Esophagus muscularis mucosa (tissue), 4 donors: Measurements from ENCODE around the gene SPEM3. TPM values are rescaled to one million over a fixed set of nuclear protein-coding genes. Genes with fewer than 3 reads are reported as not detected.

ENCODE experiments used
- DNase-seq: peaks from one replicate; pipeline ENCODE4 v3.0.0-alpha.2; 2017; ENCODE audit errors: extremely low spot score
- H3K27ac ChIP-seq, 4 donors: fragments of 200-600 bp; sonication (generic); replicated peaks in 1 of 4; 1 replicate in 3 of 4; 2 replicates in 1 of 4; pipeline ENCODE4 v1.5.1; 2016 to 2019; ENCODE audit warnings: mild to moderate bottlenecking in 1 of 4
- H3K27me3 ChIP-seq, 4 donors: fragments of 200-600 bp; sonication (generic); one replicate each; pipeline versions ENCODE4 v1.5.1 to v1.6.0; 2016 to 2019
- H3K36me3 ChIP-seq, 4 donors: fragments of 200-600 bp; sonication (generic); one replicate each; pipeline ENCODE4 v1.5.1; 2016 to 2019
- H3K4me1 ChIP-seq, 4 donors: fragments of 200-600 bp; sonication (generic); one replicate each; pipeline ENCODE4 v1.5.1; 2016 to 2019
- H3K4me3 ChIP-seq, 4 donors: fragments of 200-600 bp; sonication (generic); 1 replicate in 2 of 4; 2 replicates in 2 of 4; pipeline ENCODE4 v1.5.1; 2016 to 2019; ENCODE audit warnings: mild to moderate bottlenecking in 4 of 4, moderate library complexity in 1 of 4
- H3K9me3 ChIP-seq, 4 donors: fragments of 200-600 bp; sonication (generic); 1 replicate in 3 of 4; 2 replicates in 1 of 4; pipeline ENCODE4 v1.5.1; 2016 to 2019
- CTCF ChIP-seq, 3 experiments: fragments of 200-600 bp in 2 of 3; fragments of 450-650 bp in 1 of 3; sonication (generic) in 2 of 3; IDR thresholded peaks; one replicate each; pipeline ENCODE4 v1.5.1; 2017 to 2019; ENCODE audit warnings: antibody characterized with exemption in 3 of 3, mild to moderate bottlenecking in 2 of 3, moderate library complexity in 1 of 3
- EP300 ChIP-seq: sonication (generic); formaldehyde crosslinking; IDR thresholded peaks from one replicate; pipeline ENCODE4 v1.6.1; 2017; ENCODE audit warnings: antibody characterized with exemption
- POLR2A ChIP-seq: fragments of 450-650 bp; IDR thresholded peaks from one replicate; pipeline ENCODE4 v1.6.1; 2017; ENCODE audit warnings: antibody characterized with exemption, moderate library complexity, mild to moderate bottlenecking, low read depth
- POLR2AphosphoS5 ChIP-seq, 2 donors: sonication (generic); formaldehyde crosslinking; IDR thresholded peaks; one replicate each; pipeline ENCODE4 v1.6.1; 2017; ENCODE audit warnings: antibody characterized with exemption in 2 of 2
- WGBS: methylation state at CpG from one replicate; pipeline ENCODE4 v1.1.5; 2018; 5-methylcytosine and 5-hydroxymethylcytosine counted together
- intact Hi-C: fragments of 100-400 bp; cut with DNase I; formaldehyde crosslinking; loops from one replicate; pipeline ENCODE4 v1.15.1; 2023
- total RNA-seq, 4 donors: library from RNA; depleted of rRNA; stranded (reverse); fragments of >200 nt; gene quantifications; one replicate each; pipeline versions ENCODE4 v1.1.0 to v1.2.1, GENCODE V29; 2016

SPEM3 gene
- total RNA-seq, 4 donors from 2014 or later = not detected

- H3K4me3 ChIP-seq = no peak overlapping the region
- no peaks in the 10 kb centered on the region for H3K36me3 ChIP-seq
- no peak for DNase-seq
- H3K9me3 ChIP-seq = no peaks in the 10 kb centered on the region
- H3K4me1 ChIP-seq = no peaks in the 10 kb centered on the region
- WGBS = 43% methylated on average over 4 of the region's 4 CpGs
- no peak for TF ChIP-seq POLR2AphosphoS5 (IDR thresholded peaks at IDR 0.05)
- TF ChIP-seq CTCF (IDR thresholded peaks at IDR 0.05) = no peak
- no peak for TF ChIP-seq EP300
- no peak for TF ChIP-seq POLR2A
- no peaks in the 10 kb centered on the region for H3K27me3 ChIP-seq
- no peak overlapping the region for H3K27ac ChIP-seq
- intact Hi-C loops = no loop called here
Measured at GRCh38 chr17:7423679-7424078, 5.0 kb upstream of the SPEM3 start.

- Histone ChIP-seq H3K4me1 (no peaks in the 10 kb centered on the region), H3K9me3 (no peaks in the 10 kb centered on the region), H3K4me3 (no peak within 1 kb of the TSS), H3K27me3 (no peaks in the 10 kb centered on the region), H3K27ac (no peak within 1 kb of the TSS), H3K36me3 (no peaks in the 10 kb centered on the region)
- no peak for TF ChIP-seq EP300
- TF ChIP-seq POLR2AphosphoS5 (IDR thresholded peaks at IDR 0.05) = no peak
- TF ChIP-seq CTCF (IDR thresholded peaks at IDR 0.05) = no peak
- no peak for TF ChIP-seq POLR2A
- no peak for DNase-seq
- WGBS = 86% methylated on average over 7 of the region's 7 CpGs
- intact Hi-C loops = no loop called here
Measured at GRCh38 chr17:7425316-7425715, 3.3 kb upstream of the SPEM3 start, which contains the start of gene SPEM2. TSS of gene SPEM2 (plus strand) at chr17:7425616. CDS start at chr17:7425689, 73 bp downstream.

GRCh38 chr17:7425756-7426155, 2.9 kb upstream of the SPEM3 start:
- no CpG with 5 or more reads among the region's 8 CpGs for WGBS
- Histone ChIP-seq H3K9me3 (no peaks in the 10 kb centered on the region), H3K36me3 (no peaks in the 10 kb centered on the region), H3K4me1 (no peaks in the 10 kb centered on the region), H3K27ac (no peak overlapping the region), H3K4me3 (no peak overlapping the region), H3K27me3 (no peaks in the 10 kb centered on the region)
- DNase-seq = no peak
- no peak for TF ChIP-seq POLR2A
- no peak for TF ChIP-seq POLR2AphosphoS5 (IDR thresholded peaks at IDR 0.05)
- no peak for TF ChIP-seq CTCF (IDR thresholded peaks at IDR 0.05)
- no peak for TF ChIP-seq EP300
- intact Hi-C loops = no loop called here

GRCh38 chr17:7426203-7426863, 2.3 kb upstream of the SPEM3 start:
- Histone ChIP-seq H3K36me3 (no peaks in the 10 kb centered on the region), H3K4me1 (no peaks in the 10 kb centered on the region), H3K27me3 (no peaks in the 10 kb centered on the region), H3K9me3 (no peaks in the 10 kb centered on the region), H3K4me3 (no peak overlapping the region), H3K27ac (no peak overlapping the region)
- 95% methylated on average over 32 of the region's 33 CpGs for WGBS
- DNase-seq = no peak
- intact Hi-C loops = no loop called here
- TF ChIP-seq POLR2A = no peak
- TF ChIP-seq POLR2AphosphoS5 (IDR thresholded peaks at IDR 0.05) = no peak
- TF ChIP-seq CTCF (IDR thresholded peaks at IDR 0.05) = no peak
- TF ChIP-seq EP300 = no peak
